SK-N-MC (cell line): ENCODE data around the gene MRGPRF.
"Not testable (repeated sequence)": the region's sequence is repeated elsewhere in the genome, so short reads cannot be mapped to it uniquely, and the experiment has no call there.

ENCODE experiments used
- DNase-seq: peaks from one replicate; pipeline ENCODE4 v3.0.0-alpha.2; 2011; ENCODE audit warnings: low read depth, low spot score
- H3K27ac ChIP-seq: fragments of 200-600 bp; sonication (generic); 2 replicates; pipeline ENCODE4 v1.5.1; 2016; ENCODE audit warnings: mixed run types
- H3K36me3 ChIP-seq: fragments of 200-600 bp; sonication (generic); 2 replicates; pipeline ENCODE4 v1.6.1; 2017; ENCODE audit warnings: antibody characterized with exemption, low read length, mixed read lengths; ENCODE audit not compliant: insufficient read depth
- H3K4me3 ChIP-seq: fragments of 200-600 bp; sonication (generic); 2 replicates; pipeline ENCODE4 v1.5.1; 2016
- H3K9ac ChIP-seq: fragments of 200-600 bp; sonication (generic); 2 replicates; pipeline ENCODE4 v1.8.0; 2017; ENCODE audit warnings: mixed run types, mixed read lengths; ENCODE audit not compliant: insufficient read length
- H3K9me3 ChIP-seq: fragments of 200-600 bp; sonication (generic); 2 replicates; pipeline ENCODE4 v1.6.1; 2017; ENCODE audit warnings: low read depth, mild to moderate bottlenecking, antibody characterized with exemption, low read length, moderate library complexity, mixed read lengths
- EZH2 ChIP-seq: fragments of 200-600 bp; sonication (generic); IDR thresholded peaks from one replicate; pipeline ENCODE4 v1.6.1; 2017; ENCODE audit warnings: antibody characterized with exemption
- FOXP2 ChIP-seq: optimal IDR thresholded peaks from 2 replicates; pipeline ENCODE3; 2011; ENCODE audit warnings: mild to moderate bottlenecking, moderate library complexity; ENCODE audit not compliant: insufficient read depth; ENCODE audit errors: extremely low read length, control extremely low read depth
- POLR2AphosphoS5 ChIP-seq: IDR thresholded peaks from 2 replicates; pipeline ENCODE4 v1.6.1; 2012; ENCODE audit warnings: mild to moderate bottlenecking, low read depth, low read length, borderline replicate concordance

Gene MRGPRF

GRCh38 chr11:68978931-68979594, 34.0 kb downstream of the MRGPRF start:
- TF ChIP-seq FOXP2 (peak; percentile 31), POLR2AphosphoS5 (no peak)
- no peak for DNase-seq

GRCh38 chr11:68978626-68978930, 34.5 kb downstream of the MRGPRF start:
- no peak for TF ChIP-seq FOXP2
- no peak for TF ChIP-seq EZH2
- TF ChIP-seq POLR2AphosphoS5 = no peak
- Histone ChIP-seq H3K4me3 (no peak overlapping the region; the same call in 1 of the 2 replicates), H3K27ac (0 out of 2 replicates have a peak overlapping the region, but pooled peaks have one; percentile 58), H3K9ac (no peak overlapping the region), H3K9me3 (peaks cover 5% of the 10 kb centered on the region; the same call in 1 of the 2 replicates), H3K36me3 (no peaks in the 10 kb centered on the region)
- DNase-seq = no peak

More at GRCh38 chr11:68978931-68979594, 34.0 kb downstream of the MRGPRF start:
- H3K9me3 ChIP-seq = peaks cover 5% of the 10 kb centered on the region; the same call in 1 of the 2 replicates
- H3K27ac ChIP-seq = 0 out of 2 replicates have a peak overlapping the region, but pooled peaks have one; percentile 58
- no peaks in the 10 kb centered on the region for H3K36me3 ChIP-seq
- H3K4me3 ChIP-seq = no peak overlapping the region; the same call in 1 of the 2 replicates
- no peak overlapping the region for H3K9ac ChIP-seq

DNA sequence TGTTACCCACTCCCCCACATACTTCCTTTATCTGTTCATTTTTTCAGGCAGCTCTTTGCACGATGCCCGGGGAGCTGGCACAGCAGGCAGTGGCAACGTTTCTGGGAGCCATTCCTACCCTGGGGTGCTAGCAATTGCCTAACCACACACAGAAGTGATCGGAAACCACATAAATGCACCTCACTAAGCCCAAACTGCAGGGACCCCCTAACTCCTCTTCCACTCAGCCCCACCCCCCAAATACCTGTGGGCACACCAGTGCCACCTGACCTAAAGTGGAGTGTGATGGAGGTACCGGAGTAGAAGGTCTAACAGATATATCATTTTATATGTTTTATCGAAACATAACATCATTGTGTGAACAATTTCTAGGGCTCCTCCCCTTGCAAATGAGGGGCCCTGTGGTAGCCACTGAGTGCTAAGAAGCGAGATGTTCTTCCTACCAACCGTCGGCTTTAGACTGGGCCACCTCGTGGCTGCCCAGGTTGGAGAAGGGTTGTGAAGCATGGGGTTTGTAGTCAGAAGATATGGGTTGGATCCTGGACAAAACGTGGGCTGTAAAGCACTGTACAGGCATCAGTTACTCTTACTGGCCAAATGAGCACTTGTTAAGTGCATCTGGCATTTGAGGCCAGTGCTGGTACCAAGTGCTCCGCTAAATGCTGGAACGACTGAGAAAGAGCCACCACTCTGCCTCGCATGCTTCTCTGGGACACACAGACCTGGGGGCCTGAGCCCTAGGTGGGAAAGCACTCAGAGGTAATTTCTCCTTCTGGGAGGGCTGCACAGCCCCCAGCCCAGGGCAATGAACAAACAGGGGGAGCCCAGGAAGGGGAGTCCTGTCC, 35.0 kb downstream of the MRGPRF start:
- Histone ChIP-seq H3K36me3 (no peaks in the 10 kb centered on the region), H3K9ac (no peak overlapping the region), H3K4me3 (peak overlapping the region; percentile 27), H3K27ac (peak overlapping the region; percentile 71), H3K9me3 (peaks cover 5% of the 10 kb centered on the region; the same call in 1 of the 2 replicates)
- TF ChIP-seq POLR2AphosphoS5 (no peak), FOXP2 (no peak), EZH2 (no peak)
- no peak for DNase-seq

- Histone ChIP-seq H3K27ac (peak overlapping the region; percentile 71), H3K4me3 (peak overlapping the region; percentile 33; the same call in 1 of the 2 replicates), H3K36me3 (no peaks in the 10 kb centered on the region), H3K9ac (no peak overlapping the region), H3K9me3 (no peaks in the 10 kb centered on the region)
- TF ChIP-seq POLR2AphosphoS5 (no peak; the same call in 1 of the 2 replicates), EZH2 (no peak), FOXP2 (no peak)
- DNase-seq = no peak
Observed at GRCh38 chr11:68976563-68976962, 36.5 kb downstream of the MRGPRF start.

- no peak for DNase-seq
- H3K9ac ChIP-seq = no peak overlapping the region
- H3K4me3 ChIP-seq = peak overlapping the region; percentile 33; the same call in 1 of the 2 replicates
- TF ChIP-seq EZH2 (no peak), FOXP2 (no peak), POLR2AphosphoS5 (no peak)
- H3K27ac ChIP-seq = peak overlapping the region; percentile 71
- no peaks in the 10 kb centered on the region for H3K36me3 ChIP-seq
- no peaks in the 10 kb centered on the region for H3K9me3 ChIP-seq
Observed at GRCh38 chr11:68976095-68976494, 37.0 kb downstream of the MRGPRF start.

GRCh38 chr11:68974421-68975194, 38.4 kb downstream of the MRGPRF start:
- Histone ChIP-seq H3K9ac (no peak overlapping the region), H3K4me3 (no peak overlapping the region), H3K36me3 (no peaks in the 10 kb centered on the region), H3K9me3 (no peaks in the 10 kb centered on the region), H3K27ac (no peak overlapping the region)
- no peak for DNase-seq
- TF ChIP-seq EZH2 (no peak), POLR2AphosphoS5 (no peak), FOXP2 (no peak)

DNA sequence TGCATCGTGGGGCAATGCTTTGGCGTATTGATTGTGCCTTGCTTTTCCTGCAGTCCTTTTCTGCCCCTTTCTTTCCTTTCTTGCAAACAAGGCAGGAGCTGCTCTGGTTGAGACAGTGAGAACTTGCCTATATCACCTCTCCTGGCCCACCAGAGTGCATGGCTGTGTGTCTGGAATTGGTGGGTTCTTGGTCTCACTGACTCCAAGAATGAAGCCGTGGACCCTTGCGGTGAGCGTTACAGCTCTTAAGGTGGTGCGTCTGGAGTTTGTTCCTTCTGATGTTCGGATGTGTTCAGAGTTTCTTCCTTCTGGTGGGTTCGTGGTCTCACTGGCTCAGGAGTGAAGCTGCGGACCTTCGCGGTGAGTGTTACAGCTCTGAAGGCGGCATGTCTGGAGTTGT, 39.3 kb downstream of the MRGPRF start:
- H3K27ac ChIP-seq, DNase-seq, H3K36me3 ChIP-seq, H3K9me3 ChIP-seq, H3K4me3 ChIP-seq, H3K9ac ChIP-seq: not testable (repeated sequence)

GRCh38 chr11:68973219-68973618, 39.8 kb downstream of the MRGPRF start:
- Histone ChIP-seq H3K9me3 (no peaks in the 10 kb centered on the region), H3K27ac (no peak overlapping the region), H3K9ac (no peak overlapping the region), H3K36me3 (no peaks in the 10 kb centered on the region), H3K4me3 (no peak overlapping the region)
- TF ChIP-seq FOXP2 = no peak
- no peak for TF ChIP-seq EZH2
- no peak for TF ChIP-seq POLR2AphosphoS5
- no peak for DNase-seq
